GM12891 (cell line): ENCODE measurements around the gene PRKACA.

Experiments used
- PAX5 ChIP-seq: IDR thresholded peaks from 2 replicates; pipeline ENCODE4 v1.6.1; 2011; ENCODE audit warnings: low read length, moderate library complexity, mild to moderate bottlenecking; ENCODE audit not compliant: insufficient read depth, severe bottlenecking
- POLR2A ChIP-seq: IDR thresholded peaks from 2 replicates; pipeline ENCODE4 v1.6.1; 2011; ENCODE audit warnings: low read depth, low read length, control low read depth
- POLR2AphosphoS5 ChIP-seq: IDR thresholded peaks from 2 replicates; pipeline ENCODE4 v1.6.1; 2011; ENCODE audit warnings: low read depth, low read length, control low read depth
- POU2F2 ChIP-seq: IDR thresholded peaks from 2 replicates; pipeline ENCODE4 v1.6.1; 2011; ENCODE audit warnings: low read depth, mild to moderate bottlenecking, control low read depth, low read length, moderate library complexity
- SPI1 ChIP-seq: IDR thresholded peaks from 2 replicates; pipeline ENCODE4 v1.6.1; 2011; ENCODE audit warnings: low read depth, low read length, control low read depth
- TAF1 ChIP-seq: IDR thresholded peaks from 2 replicates; pipeline ENCODE4 v1.6.1; 2011; ENCODE audit warnings: low read depth, low read length, control low read depth

- TF ChIP-seq POLR2AphosphoS5 (no peak), POLR2A (no peak), TAF1 (no peak), SPI1 (no peak), POU2F2 (no peak), PAX5 (peak; percentile 67)
Measured at GRCh38 chr19:14117668-14118164, at the start of gene PRKACA.
